Measurements from ENCODE around the gene PCNT. TPM values are rescaled to one million over a fixed set of nuclear protein-coding genes. Genes with fewer than 3 reads are reported as not detected.
A peak's percentile ranks its signal among the peaks of the same experiment; 100 is the strongest.

PCNT gene
- total and polyA plus RNA-seq, 7 donors = 99.4 to 642 (median 248) TPM

- Histone ChIP-seq H3K27ac (peak overlapping the region; percentile 94), H3K9me3 (no peaks in the 10 kb centered on the region), H3K4me1 (peaks cover 24% of the 10 kb centered on the region), H3K36me3 (ENCODE audit: insufficient read depth in 1 of 2, low read depth in 1 of 2) (peaks cover 0 to 46% of the 10 kb centered on the region in 2 donors), H3K4me3 (no peak overlapping the region), H3K27me3 (ENCODE audit: insufficient read depth in 3 of 3, low read length in 2 of 3) (no peaks in the 10 kb centered on the region)
- TF ChIP-seq, protein P1, sequence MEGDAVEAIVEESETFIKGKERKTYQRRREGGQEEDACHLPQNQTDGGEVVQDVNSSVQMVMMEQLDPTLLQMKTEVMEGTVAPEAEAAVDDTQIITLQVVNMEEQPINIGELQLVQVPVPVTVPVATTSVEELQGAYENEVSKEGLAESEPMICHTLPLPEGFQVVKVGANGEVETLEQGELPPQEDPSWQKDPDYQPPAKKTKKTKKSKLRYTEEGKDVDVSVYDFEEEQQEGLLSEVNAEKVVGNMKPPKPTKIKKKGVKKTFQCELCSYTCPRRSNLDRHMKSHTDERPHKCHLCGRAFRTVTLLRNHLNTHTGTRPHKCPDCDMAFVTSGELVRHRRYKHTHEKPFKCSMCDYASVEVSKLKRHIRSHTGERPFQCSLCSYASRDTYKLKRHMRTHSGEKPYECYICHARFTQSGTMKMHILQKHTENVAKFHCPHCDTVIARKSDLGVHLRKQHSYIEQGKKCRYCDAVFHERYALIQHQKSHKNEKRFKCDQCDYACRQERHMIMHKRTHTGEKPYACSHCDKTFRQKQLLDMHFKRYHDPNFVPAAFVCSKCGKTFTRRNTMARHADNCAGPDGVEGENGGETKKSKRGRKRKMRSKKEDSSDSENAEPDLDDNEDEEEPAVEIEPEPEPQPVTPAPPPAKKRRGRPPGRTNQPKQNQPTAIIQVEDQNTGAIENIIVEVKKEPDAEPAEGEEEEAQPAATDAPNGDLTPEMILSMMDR (IDR thresholded peaks at IDR 0.05) = no peak
- no peak for DNase-seq
- WGBS, 3 donors = 96 to 97% (median 96%) methylated on average over 15 of the region's 15 CpGs
- intact Hi-C loops (cut with DNase I) = loop anchor here in 1 of 2 donors (10.0 kb wide), 1 partner anchor 141 kb away; the partner anchor contains the start of gene SPATC1L
- ATAC-seq = no peak
These were observed 2.3 kb downstream of the PCNT start for GRCh38 chr21:46326110-46326703.

DNA sequence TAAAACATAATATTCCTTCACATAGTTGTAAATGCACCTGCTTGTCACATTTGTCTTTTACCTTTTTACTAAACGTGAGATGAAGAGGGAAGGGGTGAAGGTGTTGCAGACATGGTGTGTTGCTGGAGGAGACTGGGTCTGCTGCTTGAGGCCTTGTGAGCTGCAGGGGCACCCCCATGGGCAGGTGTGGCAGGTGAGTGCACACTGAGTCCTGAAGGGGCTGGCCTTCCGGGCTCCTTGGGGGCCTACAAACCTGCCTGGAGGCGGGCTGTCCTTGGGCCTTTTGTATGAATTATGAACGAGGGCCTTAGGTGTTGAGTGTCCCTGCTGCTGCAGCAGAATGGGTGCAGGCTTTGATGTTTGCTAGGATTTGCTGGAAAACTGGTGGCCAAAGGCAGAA lies 3.8 kb downstream of the PCNT start:
- WGBS, 3 donors = 74 to 89% (median 87%) methylated on average over 4 of the region's 4 CpGs
- DNase-seq = no peak
- H3K36me3 ChIP-seq (ENCODE audit: insufficient read depth in 1 of 2, low read depth in 1 of 2) = peaks cover 0 to 60% of the 10 kb centered on the region in 2 donors

GRCh38 chr21:46328151-46328550 lies 4.2 kb downstream of the PCNT start:
- H3K36me3 ChIP-seq (ENCODE audit: insufficient read depth in 1 of 2, low read depth in 1 of 2) = peaks cover 0 to 64% of the 10 kb centered on the region in 2 donors
- H3K9me3 ChIP-seq = no peaks in the 10 kb centered on the region
- 78 to 80% (median 80%) methylated on average over 5 of the region's 5 CpGs for WGBS, 3 donors
- TF ChIP-seq, protein P1 (IDR thresholded peaks at IDR 0.05) = no peak
- no peak overlapping the region for H3K27ac ChIP-seq
- no peaks in the 10 kb centered on the region for H3K27me3 ChIP-seq (ENCODE audit: insufficient read depth in 3 of 3, low read length in 2 of 3)
- DNase-seq = no peak
- intact Hi-C loops (cut with DNase I) = loop anchor here in 1 of 2 donors (10.0 kb wide), 1 partner anchor 143 kb away; the partner anchor contains the start of gene SPATC1L
- no peak overlapping the region for H3K4me3 ChIP-seq
- H3K4me1 ChIP-seq = peaks cover 15% of the 10 kb centered on the region
- ATAC-seq = no peak

More for the DNA sequence above, 3.8 kb downstream of the PCNT start:
- ATAC-seq = no peak
- Histone ChIP-seq H3K4me3 (no peak overlapping the region), H3K4me1 (peaks cover 17% of the 10 kb centered on the region), H3K9me3 (no peaks in the 10 kb centered on the region), H3K27me3 (ENCODE audit: insufficient read depth in 3 of 3, low read length in 2 of 3) (no peaks in the 10 kb centered on the region), H3K27ac (no peak overlapping the region)
- intact Hi-C loops (cut with DNase I) = loop anchor here in 1 of 2 donors (10.0 kb wide), 1 partner anchor 143 kb away; the partner anchor contains the start of gene SPATC1L
- TF ChIP-seq, protein P1 (IDR thresholded peaks at IDR 0.05) = no peak

- DNase-seq = no peak
- no peaks in the 10 kb centered on the region for H3K9me3 ChIP-seq
- no peak overlapping the region for H3K4me3 ChIP-seq
- no peak for ATAC-seq
- peaks cover 0 to 74% of the 10 kb centered on the region in 2 donors for H3K36me3 ChIP-seq (ENCODE audit: insufficient read depth in 1 of 2, low read depth in 1 of 2)
- intact Hi-C loops (cut with DNase I) = loop anchor here (10.0 kb wide), 2 partner anchors 45 to 145 kb away; partner anchors contain the start of genes MCM3AP (in 1 of the 2), SPATC1L (in 1 of the 2) and YBEY (in 1 of the 2)
- H3K4me1 ChIP-seq = peaks cover 15% of the 10 kb centered on the region
- TF ChIP-seq, protein P1 (IDR thresholded peaks at IDR 0.05) = no peak
- WGBS, 3 donors = 95 to 98% (median 95%) methylated on average over 2 of the region's 2 CpGs
- no peaks in the 10 kb centered on the region for H3K27me3 ChIP-seq (ENCODE audit: insufficient read depth in 3 of 3, low read length in 2 of 3)
- H3K27ac ChIP-seq = no peak overlapping the region
These were observed 5.8 kb downstream of the PCNT start for GRCh38 chr21:46329796-46330195.

All from psoas muscle (tissue), 8 donors.